ENCODE data around the gene TMTC3.

GRCh38 chr12:88127855-88128254 is 14.3 kb upstream of the TMTC3 start:
- TF ChIP-seq CTCF (IDR thresholded peaks at IDR 0.05; ENCODE audit: low read depth, low read length) (no peak), EZH2phosphoT487 (IDR thresholded peaks at IDR 0.05; ENCODE audit: low read depth) (no peak)
